Ramos (cell line): ENCODE measurements around the gene GPC6.

ENCODE experiments used
- in situ Hi-C: fragments of 300-500 bp; cut with MboI; formaldehyde crosslinking; loops from one replicate; pipeline ENCODE4 v1.14.3; 2022; ENCODE audit warnings: low sequenced_read_pairs; ENCODE audit not compliant: unreplicated experiment

The GPC6 gene

DNA sequence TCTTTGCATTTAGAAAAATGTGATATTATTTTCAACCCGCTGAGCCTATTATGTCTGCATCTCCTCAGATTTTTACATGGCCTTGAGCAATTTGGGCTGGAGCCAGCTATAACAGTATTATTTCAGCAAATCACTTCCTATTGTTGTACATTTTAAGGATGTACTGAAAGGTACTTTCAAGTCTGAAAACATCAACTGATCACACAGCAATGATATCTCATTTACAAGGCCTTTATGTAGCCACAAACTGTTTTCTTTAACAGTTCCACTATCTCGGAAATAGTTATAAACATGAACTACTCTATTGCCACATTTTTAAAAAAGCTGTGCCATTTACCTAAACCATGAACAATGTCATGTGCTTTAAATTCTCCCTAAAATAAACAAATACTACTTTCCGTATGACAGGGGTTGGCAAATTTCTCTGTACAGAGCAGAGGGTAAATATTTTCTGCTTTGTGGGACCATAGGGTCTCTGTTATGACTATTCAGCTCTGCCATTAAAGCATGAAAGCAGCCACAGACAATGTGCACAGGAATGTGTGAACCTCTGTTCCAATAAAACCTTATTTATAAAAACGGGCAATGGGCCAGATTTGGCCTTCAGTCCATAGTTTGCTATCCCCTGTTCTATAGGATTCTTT lies 560.4 kb downstream of the GPC6 start:
- in situ Hi-C loops: no loop called here

DNA sequence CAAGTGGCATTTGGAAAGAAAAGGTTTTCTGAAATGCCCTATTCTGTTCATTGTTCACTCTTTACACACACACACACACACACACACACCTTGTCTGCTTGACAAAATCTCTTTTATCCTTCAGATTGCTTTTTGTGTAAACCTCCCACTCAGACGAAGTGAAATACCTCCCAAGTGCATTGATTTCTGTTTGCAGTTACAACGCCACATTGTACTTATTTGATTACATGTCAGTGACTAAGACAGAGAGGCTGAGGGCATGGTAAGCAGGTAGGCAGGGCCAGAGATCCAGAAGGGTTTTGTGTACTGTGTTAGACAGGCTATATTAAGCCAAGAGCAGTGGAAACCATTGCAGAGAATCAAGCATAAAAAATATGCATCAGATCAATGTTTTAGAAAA lies 561.8 kb downstream of the GPC6 start:
- in situ Hi-C loops: no loop called here

DNA sequence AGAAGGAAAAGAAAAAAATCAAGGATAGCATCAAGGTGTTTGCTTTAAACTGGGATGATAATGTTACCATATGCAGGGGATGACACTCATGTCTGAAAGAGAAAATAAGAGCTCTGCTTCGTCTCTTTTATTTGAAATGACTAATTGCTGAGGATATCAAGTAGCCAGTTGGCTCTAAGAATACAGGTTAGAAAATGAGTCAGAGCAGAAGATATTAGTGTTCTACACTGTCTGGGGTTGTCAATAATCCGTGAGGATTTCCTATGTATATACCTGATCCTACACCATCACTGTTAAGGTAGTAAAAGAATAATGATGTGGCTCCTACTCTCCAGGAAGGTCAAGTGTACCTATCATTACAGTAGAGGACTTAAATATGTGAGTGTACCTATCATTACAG lies 562.5 kb downstream of the GPC6 start:
- in situ Hi-C loops: no loop called here

DNA sequence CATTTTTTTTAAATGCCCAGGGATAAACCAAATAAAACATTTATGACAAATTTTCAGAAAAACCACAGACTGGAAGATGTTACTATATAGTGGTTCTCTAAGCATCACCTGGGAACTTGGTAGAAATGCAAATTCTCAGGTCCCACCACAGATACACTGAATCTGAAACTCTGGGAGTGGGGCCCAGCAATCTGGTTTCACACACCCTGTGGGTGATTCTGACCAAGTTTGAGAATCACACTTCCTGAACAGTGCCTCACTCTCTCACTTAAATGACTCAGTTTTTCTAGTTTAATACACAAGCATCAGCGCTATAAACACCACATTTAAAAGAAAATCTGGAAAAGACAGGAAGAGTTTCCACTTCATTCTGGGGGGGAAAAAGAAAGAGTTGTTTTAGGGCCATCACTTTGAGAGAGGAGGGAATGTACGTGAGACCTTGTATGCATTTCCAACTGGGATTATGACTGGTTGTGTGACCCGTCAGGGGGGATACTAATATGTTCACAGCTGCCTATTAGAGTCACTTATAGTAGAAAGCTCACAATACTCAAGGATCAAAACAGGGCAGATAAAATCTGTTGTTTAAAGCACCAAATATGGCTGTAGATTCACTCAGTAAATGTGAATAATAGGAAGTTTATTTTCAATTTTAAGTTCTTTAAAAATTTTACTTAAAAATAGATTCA lies 567.7 kb downstream of the GPC6 start:
- in situ Hi-C loops: no loop called here

DNA sequence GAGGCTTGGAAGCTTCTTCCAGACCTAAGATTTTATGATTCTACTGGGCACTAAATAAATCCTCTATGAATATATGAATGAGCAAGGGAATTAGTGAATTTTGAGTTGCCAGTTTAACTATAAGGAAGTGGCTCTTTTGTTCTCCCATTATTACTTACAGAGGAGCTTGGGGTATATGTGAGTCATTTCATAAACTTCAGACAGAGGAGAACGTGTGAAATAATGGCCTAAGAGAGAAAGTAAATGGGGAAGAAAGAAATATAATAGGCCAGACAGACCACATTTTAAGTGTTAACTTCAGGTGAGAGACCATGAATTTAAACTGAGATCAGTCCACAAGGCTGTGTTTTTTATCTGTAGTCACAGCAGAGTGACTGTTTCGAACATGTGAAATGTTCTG lies 570.9 kb downstream of the GPC6 start:
- in situ Hi-C loops: no loop called here

DNA sequence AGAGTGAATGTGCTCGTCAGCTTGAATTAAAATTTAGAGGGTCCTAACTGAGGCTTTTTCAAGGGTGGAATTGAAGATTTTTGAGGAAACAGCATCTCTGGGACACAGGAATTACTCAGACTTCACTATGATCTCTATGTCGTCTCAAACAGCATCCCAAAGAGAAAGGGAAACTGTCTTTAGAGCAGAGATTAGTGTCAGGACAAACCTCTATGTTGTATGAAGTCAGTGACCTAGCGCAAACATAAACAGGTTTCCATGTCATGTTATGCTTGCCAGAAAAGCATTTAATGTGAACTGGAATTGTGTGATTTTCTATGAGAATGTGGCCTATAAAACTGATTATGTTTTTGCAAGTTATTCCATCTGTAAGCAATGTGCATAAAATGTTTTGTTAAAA lies 573.7 kb downstream of the GPC6 start:
- in situ Hi-C loops: no loop called here

DNA sequence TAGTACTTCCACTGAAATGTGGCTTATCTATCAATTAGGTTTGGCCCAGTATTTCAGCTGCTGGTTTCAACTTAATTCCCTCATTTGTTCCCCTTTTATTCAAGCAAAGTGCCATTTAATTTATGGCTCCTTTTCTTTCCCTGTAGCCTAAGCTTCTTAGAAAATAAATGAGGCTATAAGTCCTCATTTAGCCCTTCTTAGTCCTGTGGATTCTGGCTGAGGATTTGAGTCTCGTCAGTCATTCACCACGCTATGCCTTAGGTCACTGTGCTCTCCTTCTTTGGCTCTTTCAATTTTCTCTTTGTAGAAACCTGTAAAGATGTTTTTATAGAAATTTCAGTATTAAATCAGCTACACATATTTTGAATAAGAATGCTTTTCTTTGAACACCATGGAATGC lies 579.1 kb downstream of the GPC6 start:
- in situ Hi-C loops: no loop called here

DNA sequence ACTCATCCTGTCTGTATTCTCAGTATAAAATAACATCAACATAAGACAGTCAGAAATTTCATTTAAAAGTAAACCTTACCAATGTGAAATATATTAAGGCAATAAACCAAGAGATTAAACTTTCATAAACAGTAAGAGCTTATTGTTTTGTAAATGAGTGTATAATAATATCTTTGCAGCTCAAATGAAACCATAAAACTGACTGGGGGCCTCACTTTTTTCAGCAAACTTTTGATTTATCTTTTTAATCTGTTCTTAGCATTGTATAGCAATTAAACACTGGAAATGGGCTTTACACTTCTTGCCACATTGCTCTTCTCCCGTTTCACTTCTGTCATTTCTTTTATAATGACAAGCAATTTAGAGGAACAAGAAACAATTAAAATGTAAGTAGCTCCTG lies 580.3 kb downstream of the GPC6 start:
- in situ Hi-C loops: no loop called here

DNA sequence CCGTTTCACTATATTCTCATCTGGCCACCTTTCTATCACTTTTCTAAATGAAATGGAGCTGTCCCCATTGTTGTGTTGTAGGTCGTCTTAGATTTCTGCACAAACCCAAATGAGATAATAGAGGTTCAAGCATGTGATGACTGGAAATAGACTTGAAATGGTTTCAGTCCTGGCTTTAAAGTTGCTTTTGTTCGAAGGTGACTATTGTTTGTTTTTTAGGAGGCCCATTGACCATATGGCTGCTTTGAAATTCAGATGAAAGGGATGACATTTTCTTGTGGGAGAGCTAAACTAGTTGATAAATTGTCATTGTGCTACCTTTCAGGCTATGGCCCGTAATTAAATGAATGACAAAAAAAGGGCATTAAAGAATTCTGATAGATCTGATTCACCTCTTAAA lies 583.7 kb downstream of the GPC6 start:
- in situ Hi-C loops: no loop called here

DNA sequence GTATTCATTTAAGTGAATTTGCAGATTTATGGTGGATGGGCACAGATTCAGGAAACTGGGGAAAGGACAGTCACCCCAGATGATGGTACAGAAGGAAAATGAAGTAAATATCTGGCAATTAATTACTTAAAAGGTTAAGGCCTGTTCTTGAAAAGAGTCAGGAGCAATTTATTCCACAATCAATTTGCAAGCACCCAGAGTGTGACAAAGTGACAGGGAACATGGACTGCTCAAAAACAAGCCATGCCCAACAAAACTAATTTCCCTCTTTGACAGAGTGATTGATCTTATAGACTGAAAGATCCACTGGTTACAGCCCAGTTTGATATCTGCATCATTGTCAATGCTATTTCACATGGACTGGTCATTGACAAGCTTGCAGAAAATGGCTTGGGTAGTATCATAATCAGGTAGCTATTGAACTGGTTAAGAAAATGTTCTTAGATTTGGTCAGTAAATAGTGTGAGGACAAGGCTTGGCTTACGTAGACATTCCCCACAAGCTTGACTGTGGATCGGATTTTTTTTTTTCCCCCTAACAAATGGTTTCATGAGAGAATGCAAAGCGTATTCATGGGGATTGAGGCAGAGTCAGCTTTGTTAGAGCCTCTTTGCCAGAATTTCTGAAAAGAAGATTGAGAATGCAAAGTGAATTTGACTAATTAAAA lies 584.6 kb downstream of the GPC6 start:
- in situ Hi-C loops: no loop called here

DNA sequence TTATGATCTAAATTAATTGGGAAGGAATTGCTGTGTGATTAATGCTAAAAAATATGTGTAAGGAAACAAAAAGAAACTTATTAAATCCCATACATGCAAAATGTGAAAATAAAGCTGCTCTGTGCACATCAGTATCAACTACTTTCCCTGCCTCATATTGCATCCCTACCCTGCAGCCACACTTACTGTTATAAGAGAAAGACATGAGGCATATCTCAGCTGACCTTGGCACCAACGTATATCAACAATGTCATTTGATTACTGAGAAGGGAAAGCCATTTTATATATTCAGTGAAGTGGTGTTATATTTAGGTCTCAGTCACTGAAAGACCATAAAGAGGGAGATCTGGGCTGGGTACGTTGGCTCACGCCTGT lies 585.1 kb downstream of the GPC6 start:
- in situ Hi-C loops: no loop called here

DNA sequence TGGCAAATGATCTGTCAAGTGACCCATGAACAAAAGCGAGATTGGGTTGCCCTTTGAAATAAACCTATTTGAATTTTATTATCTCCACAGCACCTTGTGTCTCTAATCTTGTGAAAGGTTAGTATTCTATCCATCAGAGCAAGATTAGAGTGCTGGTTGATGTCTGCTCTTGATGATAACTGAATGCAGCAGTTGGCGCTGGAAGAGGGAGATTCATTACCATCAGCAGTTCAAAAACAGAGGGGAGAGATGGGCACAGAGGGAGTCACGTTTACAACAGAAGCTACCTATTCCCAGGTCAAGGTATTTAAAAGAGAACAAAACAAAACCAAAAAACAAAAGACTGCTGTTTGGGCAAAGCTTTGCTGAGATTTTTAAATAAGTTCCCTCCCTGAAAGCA lies 588.1 kb downstream of the GPC6 start:
- in situ Hi-C loops: no loop called here

DNA sequence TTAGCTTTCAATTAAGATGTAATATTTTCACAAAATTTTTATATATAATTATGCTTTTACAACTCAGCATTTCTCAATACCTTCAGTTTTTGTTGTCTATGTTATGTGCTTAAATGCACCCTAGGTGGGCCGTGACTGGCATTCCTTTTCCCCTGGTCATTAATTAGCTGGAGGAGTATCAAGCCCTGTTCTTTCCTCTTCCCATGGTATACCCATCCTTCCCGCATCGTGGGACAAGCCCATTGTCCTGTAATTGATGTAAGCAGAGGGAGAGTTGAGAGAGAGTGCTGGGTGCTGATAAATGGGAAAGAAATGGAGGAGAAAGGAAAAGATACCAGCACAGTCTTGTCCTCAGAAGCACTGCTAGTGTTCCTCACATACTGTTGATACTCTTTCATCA lies 591.7 kb downstream of the GPC6 start:
- in situ Hi-C loops: no loop called here

DNA sequence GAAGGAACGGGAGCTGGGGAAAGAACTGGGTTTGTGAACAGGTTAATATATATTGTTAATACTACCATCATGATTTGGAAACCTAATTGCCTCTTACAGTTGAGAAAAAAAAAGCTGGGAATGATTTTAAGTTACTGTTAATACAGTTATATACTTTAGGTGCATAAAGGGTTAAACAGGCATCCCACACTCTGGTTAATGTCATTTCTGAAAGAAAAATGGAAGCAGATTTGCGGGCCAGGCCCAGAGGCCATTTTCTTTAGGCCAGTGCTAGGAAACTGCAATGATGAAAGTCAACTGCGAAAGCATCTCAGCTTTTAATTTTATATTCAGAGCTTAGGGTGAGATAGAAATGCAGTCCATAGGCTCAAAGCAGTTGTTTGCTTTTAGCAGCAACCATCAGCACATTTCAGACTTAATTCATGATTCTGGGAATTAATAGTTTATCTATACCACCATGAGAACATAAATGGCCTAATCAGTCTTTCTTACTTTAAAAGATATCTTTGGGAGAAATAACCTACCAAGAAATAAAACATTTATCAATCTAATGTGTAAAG lies 592.8 kb downstream of the GPC6 start:
- in situ Hi-C loops: no loop called here

DNA sequence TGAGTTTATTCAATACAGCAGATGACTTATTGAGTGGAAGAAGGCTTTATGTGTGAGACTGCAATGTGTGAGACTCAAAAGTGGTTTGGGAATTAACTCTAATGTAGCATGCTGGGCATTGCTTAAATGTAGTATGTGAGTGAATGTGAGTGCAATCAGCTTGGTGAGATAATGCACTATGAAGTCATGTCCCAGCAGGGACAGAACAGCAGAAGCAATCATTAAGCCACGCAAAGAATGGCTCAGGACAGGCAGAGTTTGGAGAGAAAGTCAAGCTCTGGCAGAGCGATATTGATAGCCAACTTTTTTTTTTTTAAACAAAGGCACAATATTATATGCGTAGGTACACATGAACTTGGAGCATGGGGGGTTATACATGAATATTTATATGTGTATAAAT lies 597.7 kb downstream of the GPC6 start:
- in situ Hi-C loops: no loop called here

DNA sequence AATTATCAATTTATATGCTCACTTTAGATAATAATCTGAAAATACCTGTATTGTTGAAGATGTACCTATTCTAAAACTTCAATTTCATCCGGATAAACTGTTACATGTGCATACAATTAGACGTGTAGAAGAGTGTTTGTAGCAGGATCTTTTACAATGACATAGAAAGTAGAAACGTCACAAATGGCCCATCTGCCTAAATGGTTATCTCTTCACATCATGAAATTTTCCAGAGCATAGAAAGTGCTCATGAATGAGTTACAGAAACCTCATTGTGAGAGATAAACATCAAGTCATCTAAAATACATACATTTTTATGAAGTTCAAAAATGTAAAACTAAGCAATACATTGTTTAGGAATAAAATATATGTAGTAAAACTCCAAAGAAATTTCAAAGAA lies 607.4 kb downstream of the GPC6 start:
- in situ Hi-C loops: no loop called here

DNA sequence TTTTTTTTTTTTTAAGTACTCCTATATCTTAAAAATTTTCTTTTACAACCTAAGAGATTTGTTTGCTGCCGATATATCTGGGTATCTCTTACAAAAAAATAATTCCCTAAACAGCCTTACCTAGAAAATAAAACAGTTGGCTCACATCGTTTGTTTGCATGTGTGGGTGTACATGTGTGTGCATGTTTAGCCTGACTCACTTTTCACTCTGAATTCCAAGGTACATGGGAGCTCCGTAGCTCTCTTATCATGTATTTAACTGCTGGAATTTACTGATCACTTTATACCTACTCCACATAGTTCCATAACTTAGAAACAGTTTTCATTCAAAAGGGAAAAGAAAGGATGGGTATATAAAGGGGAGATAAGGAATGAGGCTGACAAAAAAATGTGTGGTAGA lies 616.5 kb downstream of the GPC6 start:
- in situ Hi-C loops: no loop called here

DNA sequence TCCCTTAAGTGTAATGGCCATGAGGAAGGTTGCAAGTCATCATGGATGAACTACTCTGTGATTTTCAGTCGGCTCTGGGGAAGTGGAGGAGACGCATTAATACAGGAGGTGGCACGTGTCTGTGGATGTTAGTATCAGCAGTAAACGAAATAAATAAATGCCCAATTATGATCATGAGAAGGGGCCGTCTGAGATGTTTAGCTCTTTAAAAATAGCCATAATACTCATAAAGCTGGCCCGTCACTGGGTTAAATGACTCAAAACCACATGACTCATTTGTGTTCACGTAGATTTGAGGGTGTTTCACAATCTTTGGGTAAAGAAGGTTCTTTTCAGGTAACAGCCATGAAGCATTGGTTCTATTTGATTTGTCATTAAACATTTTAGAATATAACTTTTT lies 620.6 kb downstream of the GPC6 start:
- in situ Hi-C loops: no loop called here

DNA sequence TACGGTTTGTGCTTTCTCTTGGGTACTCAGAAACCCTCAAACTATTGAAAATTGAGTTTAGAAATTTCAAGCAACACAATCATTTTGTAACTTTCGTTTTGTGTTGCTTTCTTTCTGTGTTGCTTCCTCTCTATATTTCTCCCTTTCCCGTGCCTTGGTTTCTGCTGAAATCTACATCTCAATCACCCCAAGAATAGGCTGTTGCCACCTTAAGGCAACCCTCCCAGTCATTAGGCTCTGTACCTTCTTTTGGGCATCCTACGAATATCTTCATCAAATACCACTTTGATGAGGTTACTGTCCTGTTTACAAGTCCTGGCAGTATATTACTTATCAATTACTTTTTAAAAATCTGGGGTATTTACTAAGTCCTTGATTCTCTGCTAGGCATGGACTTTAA lies 621.6 kb downstream of the GPC6 start:
- in situ Hi-C loops: no loop called here

DNA sequence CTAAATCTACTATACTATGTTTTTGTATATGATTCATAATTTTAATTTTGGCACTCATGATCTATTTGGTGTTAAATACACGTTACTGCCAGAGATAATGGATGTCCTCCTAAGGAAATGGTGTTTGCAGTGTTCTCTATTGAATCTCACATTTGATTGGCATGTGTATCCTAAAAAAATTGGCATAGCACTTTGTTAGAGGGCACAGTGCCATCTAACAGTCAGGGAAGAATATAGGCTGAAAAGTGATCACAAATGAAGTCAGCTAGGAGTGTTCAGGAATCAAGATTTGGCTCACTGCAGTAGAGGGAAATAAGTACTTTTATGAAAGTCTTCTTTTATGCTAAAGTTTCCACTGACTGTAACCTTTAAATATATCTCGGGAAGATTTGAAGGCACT lies 624.6 kb downstream of the GPC6 start:
- in situ Hi-C loops: no loop called here

DNA sequence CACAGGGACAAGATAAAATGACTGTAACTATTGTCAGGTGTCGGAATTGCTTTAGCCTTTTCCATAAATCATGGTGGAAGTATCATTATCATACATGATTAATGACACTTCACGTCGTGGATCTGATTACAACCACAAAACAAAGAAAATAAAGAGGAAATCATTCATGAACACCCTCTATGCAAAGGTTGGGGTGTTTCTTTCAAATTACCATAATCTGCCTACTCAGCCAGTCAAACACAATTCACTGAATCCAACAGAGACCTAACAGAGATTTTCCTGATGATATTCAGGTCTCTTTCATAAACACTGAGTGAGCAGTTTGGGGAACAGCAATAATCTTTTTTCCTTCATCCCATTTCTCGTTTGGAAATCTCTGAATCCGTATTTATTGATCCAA lies 627.3 kb downstream of the GPC6 start:
- in situ Hi-C loops: no loop called here

DNA sequence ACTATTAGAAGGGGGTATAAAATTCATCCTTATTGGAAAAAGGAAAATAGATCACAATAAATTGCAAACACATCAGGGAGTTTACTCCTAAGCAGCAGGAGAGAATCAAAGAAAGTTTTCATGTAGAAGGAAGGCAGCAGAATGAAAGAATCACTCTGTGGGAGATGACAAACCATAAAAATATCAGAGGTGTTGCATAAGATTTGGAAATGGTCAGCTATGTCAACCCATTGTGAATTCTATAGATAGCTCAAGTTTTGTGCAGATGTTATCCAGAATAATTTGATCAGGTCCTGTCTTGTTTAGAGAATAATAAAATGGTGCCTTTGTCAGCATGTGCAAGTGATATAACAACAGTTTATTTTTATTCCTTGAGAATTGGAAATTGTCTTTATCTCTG lies 630.5 kb downstream of the GPC6 start:
- in situ Hi-C loops: no loop called here
